ENCODE results near the gene ACTR1A. TPM values are rescaled to one million over a fixed set of nuclear protein-coding genes. Genes with fewer than 3 reads are reported as not detected.
A peak's percentile ranks its signal among the peaks of the same experiment; 100 is the strongest.

Gene ACTR1A
- total RNA-seq, 2 experiments from 2014 or later, result 55.5 to 68.3 TPM

- H3K9me3 ChIP-seq (ENCODE audit: low read length), result no peaks in the 10 kb centered on the region
- ChIA-PET CTCF (ENCODE audit: unreplicated experiment) (no interaction called here), POLR2A (interaction anchor here (0.6 to 4.6 kb wide), 4 partner anchors 10 to 460 kb away, joined by 3 to 49 read pairs (median 6); partner anchors contain the start of genes C10orf95 and FBXL15)
- peak overlapping the region; percentile 97 for H3K4me2 ChIP-seq (ENCODE audit: low read length)
- peak overlapping the region; percentile 98 for H2AFZ ChIP-seq (ENCODE audit: low read length)
- no peaks in the 10 kb centered on the region for H3K9me2 ChIP-seq (ENCODE audit: insufficient read depth, low read length)
- no peak overlapping the region for H3K27ac ChIP-seq (ENCODE audit: low read depth, low read length, poor library complexity, severe bottlenecking)
- no TSS peak for BruUV-seq (replicated peaks)
- peaks cover 10% of the 10 kb centered on the region for H3K36me3 ChIP-seq (ENCODE audit: insufficient read depth, low read length)
- no peak for TF ChIP-seq EZH2phosphoT487 (IDR thresholded peaks at IDR 0.05; ENCODE audit: borderline replicate concordance, low read depth, low read length)
- TF ChIP-seq CTCF (conservative IDR thresholded peaks at IDR 0.05; ENCODE audit: low read length), result no peak
- DNase-seq (ENCODE audit: low spot score), result no peak
- H3K4me3 ChIP-seq (ENCODE audit: low read depth, low read length, poor library complexity, severe bottlenecking), result peak overlapping the region; percentile 78
- peaks cover 29% of the 10 kb centered on the region for H3K4me1 ChIP-seq (ENCODE audit: insufficient read depth, low read length, poor library complexity, severe bottlenecking)
- H3K79me2 ChIP-seq (ENCODE audit: insufficient read depth, low read depth, low read length), result peaks cover 18% of the 10 kb centered on the region; the same call in 1 of the 2 replicates
- H4K20me1 ChIP-seq (ENCODE audit: insufficient read depth, low read length), result no peaks in the 10 kb centered on the region
- intact Hi-C loops (cut with micrococcal nuclease; ENCODE audit: unreplicated experiment), result loop anchor here (1.0 to 5.0 kb wide), 3 partner anchors 11 to 64 kb away; partner anchors contain the start of genes CUEDC2 and NFKB2
Measured at GRCh38 chr10:102460836-102461186, 41.7 kb downstream of the ACTR1A start.

GRCh38 chr10:102458656-102459055 lies 43.9 kb downstream of the ACTR1A start:
- Histone ChIP-seq H3K4me1 (ENCODE audit: insufficient read depth, low read length, poor library complexity, severe bottlenecking) (peaks cover 25% of the 10 kb centered on the region), H3K4me2 (ENCODE audit: low read length) (no peak overlapping the region), H2AFZ (ENCODE audit: low read length) (no peak overlapping the region), H3K4me3 (ENCODE audit: low read depth, low read length, poor library complexity, severe bottlenecking) (no peak overlapping the region), H3K9me3 (ENCODE audit: low read length) (no peaks in the 10 kb centered on the region), H3K36me3 (ENCODE audit: insufficient read depth, low read length) (peaks cover 18% of the 10 kb centered on the region), H3K79me2 (ENCODE audit: insufficient read depth, low read depth, low read length) (peaks cover 15% of the 10 kb centered on the region; the same call in 1 of the 2 replicates), H3K9me2 (ENCODE audit: insufficient read depth, low read length) (no peaks in the 10 kb centered on the region), H3K27ac (ENCODE audit: low read depth, low read length, poor library complexity, severe bottlenecking) (no peak overlapping the region), H4K20me1 (ENCODE audit: insufficient read depth, low read length) (no peaks in the 10 kb centered on the region)
- CTCF ChIA-PET (ENCODE audit: unreplicated experiment), result no interaction called here
- BruUV-seq (replicated peaks), result no TSS peak
- intact Hi-C loops (cut with micrococcal nuclease; ENCODE audit: unreplicated experiment), result no loop called here
- no peak for DNase-seq (ENCODE audit: low spot score)
- TF ChIP-seq EZH2phosphoT487 (IDR thresholded peaks at IDR 0.05; ENCODE audit: borderline replicate concordance, low read depth, low read length) (no peak), CTCF (conservative IDR thresholded peaks at IDR 0.05; ENCODE audit: low read length) (no peak)
- POLR2A ChIA-PET, result interaction anchor here (0.6 kb wide), 1 partner anchor 9 kb away, joined by 5 read pairs; no protein-coding TSS in a partner anchor

GRCh38 chr10:102457591-102458150 lies 44.8 kb downstream of the ACTR1A start:
- H3K36me3 ChIP-seq (ENCODE audit: insufficient read depth, low read length), result peaks cover 28% of the 10 kb centered on the region
- no peak overlapping the region for H3K27ac ChIP-seq (ENCODE audit: low read depth, low read length, poor library complexity, severe bottlenecking)
- no peak for TF ChIP-seq EZH2phosphoT487 (IDR thresholded peaks at IDR 0.05; ENCODE audit: borderline replicate concordance, low read depth, low read length)
- TF ChIP-seq CTCF (conservative IDR thresholded peaks at IDR 0.05; ENCODE audit: low read length), result no peak
- peaks cover 12% of the 10 kb centered on the region; the same call in 1 of the 2 replicates for H3K79me2 ChIP-seq (ENCODE audit: insufficient read depth, low read depth, low read length)
- ChIA-PET CTCF (ENCODE audit: unreplicated experiment) (no interaction called here), POLR2A (interaction anchor here (0.8 kb wide), 1 partner anchor 8 kb away, joined by 4 read pairs; no protein-coding TSS in a partner anchor)
- intact Hi-C loops (cut with micrococcal nuclease; ENCODE audit: unreplicated experiment), result no loop called here
- no peak overlapping the region for H3K4me3 ChIP-seq (ENCODE audit: low read depth, low read length, poor library complexity, severe bottlenecking)
- H3K9me2 ChIP-seq (ENCODE audit: insufficient read depth, low read length), result no peaks in the 10 kb centered on the region
- H3K9me3 ChIP-seq (ENCODE audit: low read length), result no peaks in the 10 kb centered on the region
- H3K4me2 ChIP-seq (ENCODE audit: low read length), result no peak overlapping the region
- peaks cover 23% of the 10 kb centered on the region for H3K4me1 ChIP-seq (ENCODE audit: insufficient read depth, low read length, poor library complexity, severe bottlenecking)
- H4K20me1 ChIP-seq (ENCODE audit: insufficient read depth, low read length), result no peaks in the 10 kb centered on the region
- no TSS peak for BruUV-seq (replicated peaks)
- no peak overlapping the region for H2AFZ ChIP-seq (ENCODE audit: low read length)
- no peak for DNase-seq (ENCODE audit: low spot score)
